ENCODE data around the gene SULT2B1. TPM values are rescaled to one million over a fixed set of nuclear protein-coding genes. Genes with fewer than 3 reads are reported as not detected.

Gene SULT2B1
- total and polyA plus RNA-seq, 7 experiments from 2014 or later = 0.41 TPM; not detected in 6

DNA sequence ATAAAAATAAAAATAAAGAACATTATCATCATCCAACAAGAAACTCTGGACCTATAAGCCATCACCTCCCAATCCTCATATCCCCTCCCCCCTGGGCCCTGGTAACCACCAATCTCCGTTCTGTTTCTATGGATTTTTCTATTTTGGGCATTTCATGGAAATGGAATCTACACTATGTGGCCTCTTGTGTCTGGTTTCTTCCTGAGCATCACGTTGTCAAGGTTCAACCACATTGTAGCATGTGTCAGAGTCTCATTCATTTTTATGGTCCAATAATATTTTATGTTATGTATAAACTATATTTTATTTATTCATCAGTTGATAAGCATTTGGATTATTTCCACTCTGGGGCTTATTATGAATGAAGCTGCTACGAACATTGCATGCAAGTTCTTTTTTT, 26.9 kb downstream of the SULT2B1 start:
- Mint-ChIP-seq H3K36me3 (no peaks in the 10 kb centered on the region), H3K27ac (no peak overlapping the region), H3K9me3 (no peaks in the 10 kb centered on the region), H3K27me3 (no peaks in the 10 kb centered on the region), H3K4me3 (no peak overlapping the region), H3K4me1 (peaks cover 0 to 4% (median 0%) of the 10 kb centered on the region in 7 donors)
- Histone ChIP-seq H3K4me3 (ENCODE audit: low read length) (no peak overlapping the region), H3K27me3 (ENCODE audit: control insufficient read depth in 2 of 2, insufficient read depth in 2 of 2, low read length in 2 of 2) (no peaks in the 10 kb centered on the region), H3K27ac (ENCODE audit: low read depth, low read length) (no peak overlapping the region), H3K4me1 (ENCODE audit: control insufficient read depth in 2 of 2, insufficient read depth in 2 of 2, low read length in 2 of 2) (no peaks in the 10 kb centered on the region), H3K9me3 (ENCODE audit: control insufficient read depth in 2 of 3, low read length in 3 of 3) (no peaks in the 10 kb centered on the region), H3K36me3 (ENCODE audit: control insufficient read depth in 2 of 3, insufficient read depth in 3 of 3, low read length in 3 of 3) (no peaks in the 10 kb centered on the region)
- POLR2A ChIA-PET = no interaction called here
- ATAC-seq (no peak), DNase-seq (no peak)
- CTCF ChIA-PET = interaction anchor here (0.8 kb wide), 1 partner anchor 73 kb away, joined by 3 read pairs; no protein-coding TSS in a partner anchor
- intact Hi-C loops (cut with micrococcal nuclease) = no loop called here

DNA sequence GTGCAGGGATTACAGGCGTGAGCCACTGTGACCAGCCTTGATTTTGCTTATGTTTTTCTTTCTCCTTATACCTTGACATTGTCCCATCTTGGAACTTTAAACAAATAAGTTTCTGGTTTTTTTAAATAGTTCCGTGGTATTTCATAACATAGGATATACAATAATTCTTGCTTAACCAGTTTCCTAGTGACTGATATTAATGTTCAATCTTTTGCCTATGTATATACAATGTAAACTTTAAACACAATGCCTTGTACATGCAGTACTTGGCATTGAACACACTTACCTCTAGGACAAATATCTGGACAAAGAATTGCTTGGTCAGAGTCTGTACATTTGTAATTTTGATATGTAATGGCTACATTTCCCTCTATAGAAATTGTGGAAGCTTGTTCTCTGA, 30.2 kb downstream of the SULT2B1 start:
- Histone ChIP-seq H3K36me3 (ENCODE audit: control insufficient read depth in 2 of 3, insufficient read depth in 3 of 3, low read length in 3 of 3) (no peaks in the 10 kb centered on the region), H3K27me3 (ENCODE audit: control insufficient read depth in 2 of 2, insufficient read depth in 2 of 2, low read length in 2 of 2) (no peaks in the 10 kb centered on the region), H3K4me1 (ENCODE audit: control insufficient read depth in 2 of 2, insufficient read depth in 2 of 2, low read length in 2 of 2) (peaks cover 0 to 3% of the 10 kb centered on the region in 2 donors), H3K4me3 (ENCODE audit: low read length) (no peak overlapping the region), H3K27ac (ENCODE audit: low read depth, low read length) (no peak overlapping the region), H3K9me3 (ENCODE audit: control insufficient read depth in 2 of 3, low read length in 3 of 3) (no peaks in the 10 kb centered on the region)
- peaks cover 0 to 5% (median 0%) of the 10 kb centered on the region in 5 donors for H3K27me3 Mint-ChIP-seq
- H3K4me3 Mint-ChIP-seq = no peak overlapping the region
- intact Hi-C loops (cut with micrococcal nuclease) = loop anchor here in 1 of 2 donors (10.0 kb wide), 1 partner anchor 247 kb away; no protein-coding TSS in a partner anchor
- peaks cover 0 to 2% (median 0%) of the 10 kb centered on the region in 11 donors for H3K9me3 Mint-ChIP-seq
- ChIA-PET POLR2A (interaction anchor here (0.6 kb wide), 1 partner anchor 264 kb away, joined by 4 read pairs; no protein-coding TSS in a partner anchor), CTCF (interaction anchor here (0.6 to 0.7 kb wide), 3 partner anchors 32 to 93 kb away, joined by 3 to 4 read pairs (median 3); no protein-coding TSS in a partner anchor)
- H3K36me3 Mint-ChIP-seq = no peaks in the 10 kb centered on the region
- DNase-seq (no peak), ATAC-seq (no peak)
- peaks cover 5 to 8% (median 5%) of the 10 kb centered on the region in 7 donors for H3K4me1 Mint-ChIP-seq
- H3K27ac Mint-ChIP-seq = no peak overlapping the region

DNA sequence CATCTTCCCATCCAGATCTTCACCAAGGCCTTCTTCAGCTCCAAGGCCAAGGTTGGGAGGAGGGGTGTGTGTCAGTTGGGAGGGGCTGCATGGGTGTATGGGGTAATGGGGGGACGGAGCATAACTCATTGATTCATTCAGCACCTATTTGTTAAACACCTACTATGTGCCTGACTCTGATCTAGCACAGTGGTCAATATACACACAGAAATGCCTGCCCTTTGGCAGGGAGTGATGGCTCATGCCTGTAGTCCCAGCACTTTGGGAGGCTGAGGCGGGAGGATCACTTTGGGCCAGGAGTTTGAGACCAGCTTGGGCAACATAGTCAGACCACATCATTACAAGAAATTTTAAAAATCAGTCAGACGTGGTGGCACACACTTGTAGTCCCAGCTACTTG, 35.4 kb downstream of the SULT2B1 start:
- no peak overlapping the region for H3K4me3 ChIP-seq (ENCODE audit: low read length)
- ATAC-seq (no peak), DNase-seq (no peak)
- no peak overlapping the region for H3K27ac ChIP-seq (ENCODE audit: low read depth, low read length)
- H3K27me3 ChIP-seq (ENCODE audit: control insufficient read depth in 2 of 2, insufficient read depth in 2 of 2, low read length in 2 of 2) = no peaks in the 10 kb centered on the region
- H3K27me3 Mint-ChIP-seq = peaks cover 0 to 5% (median 0%) of the 10 kb centered on the region in 5 donors
- no peaks in the 10 kb centered on the region for H3K36me3 ChIP-seq (ENCODE audit: control insufficient read depth in 2 of 3, insufficient read depth in 3 of 3, low read length in 3 of 3)
- intact Hi-C loops (cut with micrococcal nuclease) = loop anchor here in 1 of 2 donors (10.0 kb wide), 1 partner anchor 253 kb away; no protein-coding TSS in a partner anchor
- no peaks in the 10 kb centered on the region for H3K9me3 ChIP-seq (ENCODE audit: control insufficient read depth in 2 of 3, low read length in 3 of 3)
- ChIA-PET CTCF (interaction anchor here (0.5 to 1.7 kb wide), 8 partner anchors 65 to 237 kb away, joined by 3 to 6 read pairs (median 5); no protein-coding TSS in a partner anchor), POLR2A (interaction anchor here (1.0 to 1.2 kb wide), 2 partner anchors 46 to 99 kb away, joined by 3 to 4 read pairs; no protein-coding TSS in a partner anchor)
- H3K36me3 Mint-ChIP-seq = peaks cover 0 to 5% (median 0%) of the 10 kb centered on the region in 5 donors
- H3K4me1 ChIP-seq (ENCODE audit: control insufficient read depth in 2 of 2, insufficient read depth in 2 of 2, low read length in 2 of 2) = peaks cover 0 to 3% of the 10 kb centered on the region in 2 donors
- peaks cover 11 to 23% (median 15%) of the 10 kb centered on the region in 7 donors for H3K4me1 Mint-ChIP-seq
- H3K4me3 Mint-ChIP-seq = peak overlapping the region in 2 of 10 donors; percentile 9 to 18
- H3K9me3 Mint-ChIP-seq = peaks cover 0 to 2% (median 0%) of the 10 kb centered on the region in 11 donors
- H3K27ac Mint-ChIP-seq = no peak overlapping the region

DNA sequence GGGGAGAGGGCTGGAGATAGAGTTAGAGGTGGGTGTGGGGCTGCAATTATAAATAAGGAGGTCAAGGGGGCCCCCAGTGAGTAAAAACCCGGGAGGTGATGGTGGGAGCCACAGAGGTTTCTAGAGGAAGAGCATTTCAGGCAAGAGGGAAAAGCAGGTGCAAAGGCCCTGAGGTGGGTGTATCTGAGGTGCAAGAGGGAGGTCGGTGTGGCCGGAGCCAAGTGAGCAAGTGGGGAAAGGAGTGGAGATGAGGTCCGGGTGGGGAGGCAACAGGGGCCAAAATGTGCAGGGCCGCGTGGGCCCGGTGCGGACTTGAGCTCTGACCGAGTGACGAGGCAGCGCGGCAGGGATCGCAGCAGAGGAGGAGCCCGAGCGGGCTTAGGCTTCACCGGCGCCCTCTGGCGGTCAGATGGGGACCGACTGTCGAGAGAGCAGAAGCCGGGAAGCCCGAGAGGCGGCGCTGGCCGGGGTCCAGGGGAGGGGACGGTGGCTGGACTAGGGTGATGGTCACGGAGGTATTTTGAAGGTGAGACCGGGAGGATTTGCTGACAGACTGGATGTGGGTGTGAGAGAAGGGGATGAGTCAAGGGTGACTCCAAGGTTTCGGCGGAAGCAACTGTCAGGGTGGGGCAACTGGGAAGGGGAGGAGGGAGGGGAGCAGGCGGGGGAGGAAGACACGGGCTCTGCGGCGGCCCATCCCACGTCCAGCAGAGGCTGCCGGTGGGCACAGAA, 36.9 kb downstream of the SULT2B1 start:
- H3K9me3 Mint-ChIP-seq = peaks cover 0 to 2% (median 0%) of the 10 kb centered on the region in 11 donors
- intact Hi-C loops (cut with micrococcal nuclease) = loop anchor here (1.0 to 10.0 kb wide), 9 partner anchors 8 to 322 kb away; partner anchors contain the start of genes DBP (in 1 of the 2), RPL18 (in 1 of the 2) and SPHK2 (in 1 of the 2)

DNA sequence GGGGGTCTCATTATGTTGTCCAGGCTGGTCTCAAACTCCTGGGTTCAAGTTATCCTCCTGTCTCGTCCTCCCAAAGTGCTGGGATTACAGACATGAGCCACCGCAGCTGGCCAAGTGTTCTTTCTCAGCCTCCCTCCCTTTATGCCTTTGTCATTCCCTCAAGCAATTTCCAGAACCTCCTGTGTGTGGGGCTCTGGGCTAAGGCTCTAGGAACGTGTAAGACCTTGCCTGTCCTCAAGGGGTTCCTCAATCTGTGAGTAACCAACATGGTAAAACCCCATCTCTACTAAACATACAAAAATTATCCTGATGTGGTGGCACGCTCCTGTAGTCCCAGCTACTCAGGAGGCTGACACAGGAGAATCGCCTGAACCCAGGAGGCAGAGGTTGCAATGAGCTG, 39.0 kb downstream of the SULT2B1 start:
- Mint-ChIP-seq H3K36me3 (peaks cover 0 to 10% (median 0%) of the 10 kb centered on the region in 5 donors), H3K4me3 (peak overlapping the region in 1 of 10 donors; percentile 13), H3K27me3 (no peaks in the 10 kb centered on the region), H3K4me1 (peaks cover 10 to 24% (median 12%) of the 10 kb centered on the region in 7 donors), H3K9me3 (no peaks in the 10 kb centered on the region), H3K27ac (peak overlapping the region in 3 of 9 donors; percentile 10 to 55 (median 50))
- H3K27me3 ChIP-seq (ENCODE audit: control insufficient read depth in 2 of 2, insufficient read depth in 2 of 2, low read length in 2 of 2) = no peaks in the 10 kb centered on the region
- ATAC-seq = no peak
- H3K9me3 ChIP-seq (ENCODE audit: control insufficient read depth in 2 of 3, low read length in 3 of 3) = no peaks in the 10 kb centered on the region
- H3K27ac ChIP-seq (ENCODE audit: low read depth, low read length) = no peak overlapping the region
- peaks cover 0 to 3% of the 10 kb centered on the region in 2 donors for H3K4me1 ChIP-seq (ENCODE audit: control insufficient read depth in 2 of 2, insufficient read depth in 2 of 2, low read length in 2 of 2)
- no peaks in the 10 kb centered on the region for H3K36me3 ChIP-seq (ENCODE audit: control insufficient read depth in 2 of 3, insufficient read depth in 3 of 3, low read length in 3 of 3)
- POLR2A ChIA-PET = interaction anchor here (0.7 kb wide), 2 partner anchors 18 to 27 kb away, joined by 3 read pairs; no protein-coding TSS in a partner anchor
- CTCF ChIA-PET = interaction anchor here (0.6 to 1.5 kb wide), 3 partner anchors 18 to 325 kb away, joined by 3 to 4 read pairs (median 3); no protein-coding TSS in a partner anchor
- intact Hi-C loops (cut with micrococcal nuclease) = no loop called here
- DNase-seq = no peak
- H3K4me3 ChIP-seq (ENCODE audit: low read length) = no peak overlapping the region

More for the DNA sequence above, 36.9 kb downstream of the SULT2B1 start:
- CTCF ChIA-PET = interaction anchor here (0.6 to 1.5 kb wide), 9 partner anchors 20 to 1127 kb away, joined by 3 to 9 read pairs (median 3); partner anchors contain the start of genes RPL18 and SPHK2
- peaks cover 0 to 3% of the 10 kb centered on the region in 2 donors for H3K4me1 ChIP-seq (ENCODE audit: control insufficient read depth in 2 of 2, insufficient read depth in 2 of 2, low read length in 2 of 2)
- Mint-ChIP-seq H3K4me1 (peaks cover 11 to 27% (median 15%) of the 10 kb centered on the region in 7 donors), H3K36me3 (peaks cover 0 to 8% (median 0%) of the 10 kb centered on the region in 5 donors), H3K27me3 (peaks cover 0 to 5% (median 0%) of the 10 kb centered on the region in 5 donors), H3K4me3 (peak overlapping the region; percentile 51 to 93 (median 78)), H3K27ac (peak overlapping the region in 6 of 9 donors; percentile 37 to 86 (median 78))
- POLR2A ChIA-PET = interaction anchor here (1.4 kb wide), 1 partner anchor 108 kb away, joined by 4 read pairs; no protein-coding TSS in a partner anchor
- H3K4me3 ChIP-seq (ENCODE audit: low read length) = no peak overlapping the region
- peak; percentile 65 to 92 (median 81) for DNase-seq
- peak; percentile 92 for ATAC-seq
- no peaks in the 10 kb centered on the region for H3K9me3 ChIP-seq (ENCODE audit: control insufficient read depth in 2 of 3, low read length in 3 of 3)
- H3K27ac ChIP-seq (ENCODE audit: low read depth, low read length) = no peak overlapping the region
- no peaks in the 10 kb centered on the region for H3K36me3 ChIP-seq (ENCODE audit: control insufficient read depth in 2 of 3, insufficient read depth in 3 of 3, low read length in 3 of 3)
- no peaks in the 10 kb centered on the region for H3K27me3 ChIP-seq (ENCODE audit: control insufficient read depth in 2 of 2, insufficient read depth in 2 of 2, low read length in 2 of 2)

DNA sequence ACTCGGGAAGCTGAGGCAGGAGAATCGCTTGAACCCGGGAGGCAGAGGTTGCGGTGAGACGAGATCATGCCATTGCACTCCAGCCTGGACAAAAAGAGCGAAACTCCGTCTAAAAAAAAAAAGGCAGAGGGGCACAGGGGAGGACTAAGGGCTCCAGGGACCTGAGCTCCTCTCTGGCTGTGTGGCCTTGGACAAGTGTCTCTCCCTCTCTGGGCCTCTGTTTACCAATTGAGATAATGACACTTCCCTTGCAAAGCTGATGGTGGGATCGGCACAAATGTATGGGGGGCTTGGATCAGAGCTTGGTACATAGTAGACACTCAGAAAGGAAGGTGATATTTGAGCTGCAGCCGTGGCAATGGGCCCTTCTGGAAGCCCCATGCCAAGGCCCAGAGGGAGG, 43.2 kb downstream of the SULT2B1 start:
- Histone ChIP-seq H3K27me3 (ENCODE audit: control insufficient read depth in 2 of 2, insufficient read depth in 2 of 2, low read length in 2 of 2) (no peaks in the 10 kb centered on the region), H3K4me1 (ENCODE audit: control insufficient read depth in 2 of 2, insufficient read depth in 2 of 2, low read length in 2 of 2) (peaks cover 6 to 8% of the 10 kb centered on the region in 2 donors), H3K27ac (ENCODE audit: low read depth, low read length) (no peak overlapping the region), H3K4me3 (ENCODE audit: low read length) (no peak overlapping the region), H3K9me3 (ENCODE audit: control insufficient read depth in 2 of 3, low read length in 3 of 3) (no peaks in the 10 kb centered on the region), H3K36me3 (ENCODE audit: control insufficient read depth in 2 of 3, insufficient read depth in 3 of 3, low read length in 3 of 3) (no peaks in the 10 kb centered on the region)
- H3K9me3 Mint-ChIP-seq = no peaks in the 10 kb centered on the region
- DNase-seq (no peak), ATAC-seq (no peak)
- CTCF ChIA-PET = interaction anchor here (1.1 kb wide), 1 partner anchor 11 kb away, joined by 3 read pairs; no protein-coding TSS in a partner anchor
- H3K27me3 Mint-ChIP-seq = peaks cover 0 to 4% (median 0%) of the 10 kb centered on the region in 5 donors
- H3K4me3 Mint-ChIP-seq = peak overlapping the region in 6 of 10 donors; percentile 4 to 81 (median 30)
- H3K36me3 Mint-ChIP-seq = peaks cover 0 to 8% (median 0%) of the 10 kb centered on the region in 5 donors
- intact Hi-C loops (cut with micrococcal nuclease) = no loop called here
- peak overlapping the region in 8 of 9 donors; percentile 45 to 90 (median 68) for H3K27ac Mint-ChIP-seq
- POLR2A ChIA-PET = no interaction called here
- H3K4me1 Mint-ChIP-seq = peaks cover 0 to 15% (median 4%) of the 10 kb centered on the region in 7 donors
